GM19035 (cell line): Measurements from ENCODE around the gene FNBP1L.
"Not testable (repeated sequence)": the region's sequence is repeated elsewhere in the genome, so short reads cannot be mapped to it uniquely, and the experiment has no call there.

Experiments
- ATAC-seq: cut with Tn5 transposase; IDR thresholded peaks from one replicate; pipeline ENCODE4 v1.9.1; 2021; ENCODE audit not compliant: unreplicated experiment

The FNBP1L gene

GRCh38 chr1:93442741-93443140 lies 5.2 kb upstream of the FNBP1L start:
- ATAC-seq = no peak

- ATAC-seq = no peak
Observed at GRCh38 chr1:93443454-93443853, 4.5 kb upstream of the FNBP1L start.

GRCh38 chr1:93446837-93447451 lies 974 bp upstream of the FNBP1L start:
- no peak for ATAC-seq

DNA sequence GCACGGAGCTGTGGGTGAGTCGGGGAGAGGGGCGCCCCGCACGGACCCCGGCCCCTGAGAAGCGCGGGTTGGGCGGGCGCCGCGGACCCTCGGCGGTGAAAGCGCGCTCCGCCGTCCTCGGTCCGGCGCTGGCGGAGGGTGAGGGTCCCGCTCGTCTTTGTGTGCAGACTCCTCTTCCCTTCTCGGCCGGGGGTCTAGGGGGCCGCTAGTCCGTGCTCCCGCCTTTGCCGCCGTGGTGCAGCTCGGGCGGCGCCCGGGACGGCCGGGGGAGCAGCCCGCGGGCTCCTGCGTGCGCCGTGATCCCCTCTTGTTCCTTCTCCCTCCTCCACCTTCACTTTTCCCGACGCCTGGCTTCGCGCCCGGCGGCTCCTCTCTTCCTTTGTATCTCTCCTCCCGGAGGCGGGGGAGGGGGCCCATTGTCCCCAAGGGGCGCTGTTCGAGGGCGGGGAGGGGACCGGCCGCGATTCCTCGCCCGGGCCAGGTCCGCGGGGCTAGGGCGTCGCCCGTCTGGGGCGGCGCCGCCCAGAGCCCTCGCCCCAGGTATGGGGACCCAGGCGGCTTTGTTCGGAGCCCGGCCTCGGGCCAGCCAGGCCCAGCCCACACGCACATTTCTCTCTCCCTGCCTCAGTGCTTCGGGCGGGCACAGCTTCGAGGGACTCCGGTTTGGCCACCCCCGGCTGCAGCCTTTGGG lies 519 bp downstream of the FNBP1L start:
- ATAC-seq = peak; percentile 31

DNA sequence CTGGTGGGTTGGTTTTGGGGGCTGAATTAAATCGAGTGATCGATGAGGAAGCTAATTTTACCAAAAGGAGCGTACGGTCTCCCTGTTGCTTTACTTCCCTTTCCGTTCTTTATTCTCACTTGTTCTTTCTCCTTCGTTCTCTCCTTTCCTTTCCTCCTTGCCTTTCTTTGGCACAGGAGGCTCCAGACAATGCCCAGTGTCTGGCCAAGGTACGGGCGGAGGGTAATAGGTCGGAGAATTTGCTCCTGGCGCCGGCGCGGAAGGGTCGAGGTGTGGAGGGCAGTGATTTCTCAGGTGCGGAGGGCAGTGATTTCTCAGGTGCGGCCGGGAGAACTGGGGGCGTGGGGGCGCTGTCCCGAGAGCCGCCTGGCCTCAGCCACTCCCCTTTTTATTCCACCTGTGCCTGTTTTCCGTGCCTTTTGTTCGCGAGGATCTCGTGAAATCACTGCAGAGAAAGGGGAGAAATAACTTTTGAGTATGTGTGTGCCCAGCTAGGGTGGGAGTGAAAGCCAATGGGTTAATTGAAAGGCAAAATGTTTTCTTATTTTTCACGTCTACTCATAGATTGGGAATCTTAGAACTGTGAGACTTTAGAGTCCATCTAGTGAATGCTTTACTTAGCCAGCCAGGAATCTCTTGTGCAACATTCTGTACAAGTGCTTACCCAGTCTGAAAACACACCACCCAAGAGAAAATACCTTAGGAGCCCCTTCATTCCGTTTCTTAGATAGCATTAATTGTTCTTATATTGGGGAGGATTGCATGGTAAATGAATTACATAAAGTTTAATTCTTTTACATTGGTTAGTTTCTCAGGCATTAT lies 1.3 kb downstream of the FNBP1L start:
- ATAC-seq = no peak

DNA sequence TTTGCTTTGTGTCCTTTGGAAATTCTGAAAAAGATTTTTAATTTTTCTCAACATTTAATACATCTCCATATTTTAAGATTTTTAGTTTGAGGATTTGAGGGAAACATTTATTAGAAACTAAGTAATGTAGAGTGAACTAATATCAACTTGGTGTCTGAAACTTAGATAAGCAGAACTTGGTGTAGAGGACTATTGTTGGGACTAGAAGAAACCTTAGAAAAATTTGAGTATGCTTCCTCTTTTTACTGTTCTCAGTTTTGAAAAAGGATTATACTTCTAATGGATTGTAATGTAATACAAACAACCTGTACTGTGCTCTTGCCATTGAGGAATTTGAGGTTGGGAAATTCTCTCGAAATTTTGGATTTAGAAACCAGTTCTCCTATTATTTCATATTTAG lies 2.4 kb downstream of the FNBP1L start:
- ATAC-seq = no peak

DNA sequence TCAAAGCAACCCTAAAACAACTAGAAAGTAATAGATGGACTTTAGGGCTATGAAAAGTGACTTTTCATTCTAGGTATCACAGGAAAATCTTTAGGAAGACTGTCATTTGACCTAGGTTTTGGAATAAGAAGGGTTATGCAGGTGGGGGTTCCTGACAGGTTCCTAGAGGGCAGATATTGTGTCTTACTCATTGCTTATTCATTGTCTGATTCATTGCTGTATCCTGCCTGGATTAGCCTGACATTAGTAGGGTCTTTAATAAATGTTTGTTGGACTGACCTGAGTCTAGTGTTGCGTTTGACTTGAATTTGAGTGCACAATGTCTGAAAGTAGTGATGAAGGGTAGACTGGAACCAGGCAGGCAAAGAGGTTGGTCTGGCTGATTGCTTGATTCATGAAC lies 6.0 kb downstream of the FNBP1L start:
- no peak for ATAC-seq

DNA sequence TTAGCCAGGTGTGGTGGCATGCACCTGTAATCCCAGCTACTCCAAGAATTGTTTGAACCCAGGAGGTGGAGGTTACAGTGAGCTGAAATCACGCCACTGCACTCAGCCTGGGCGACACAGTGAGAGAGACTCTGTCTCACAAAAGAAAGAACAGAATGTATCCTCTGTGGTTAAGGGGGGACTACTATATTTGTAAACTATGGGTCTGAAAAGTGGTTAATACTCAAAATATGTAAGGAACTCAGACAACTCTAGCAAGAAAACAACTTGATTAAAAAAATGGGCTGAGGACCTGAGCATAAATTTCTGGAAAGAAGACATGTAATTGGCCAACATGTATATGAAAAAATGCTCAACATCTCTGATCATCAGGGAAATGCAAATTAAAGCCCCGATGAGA lies 11.2 kb downstream of the FNBP1L start:
- no peak for ATAC-seq

DNA sequence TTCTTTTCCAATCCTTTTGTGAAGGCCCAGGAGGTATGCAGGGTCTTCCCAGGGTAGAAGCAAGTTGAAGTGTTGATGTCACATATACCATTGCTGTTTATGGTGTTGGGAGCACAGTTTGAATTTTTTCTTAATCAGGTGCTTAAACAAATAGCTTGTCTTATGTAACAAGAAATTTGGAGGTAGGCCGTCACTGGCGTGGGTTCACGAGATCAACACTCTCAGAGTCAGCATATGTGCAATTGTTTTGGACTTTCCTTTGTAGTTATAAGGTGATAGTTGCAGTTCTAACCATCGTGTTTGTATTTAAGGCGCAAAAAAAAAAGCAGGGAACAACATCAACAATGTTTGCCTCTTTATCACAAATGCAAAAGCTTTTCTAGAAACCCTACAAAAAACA lies 13.3 kb downstream of the FNBP1L start:
- ATAC-seq = no peak

GRCh38 chr1:93463960-93464359 lies 16.0 kb downstream of the FNBP1L start:
- ATAC-seq = no peak

DNA sequence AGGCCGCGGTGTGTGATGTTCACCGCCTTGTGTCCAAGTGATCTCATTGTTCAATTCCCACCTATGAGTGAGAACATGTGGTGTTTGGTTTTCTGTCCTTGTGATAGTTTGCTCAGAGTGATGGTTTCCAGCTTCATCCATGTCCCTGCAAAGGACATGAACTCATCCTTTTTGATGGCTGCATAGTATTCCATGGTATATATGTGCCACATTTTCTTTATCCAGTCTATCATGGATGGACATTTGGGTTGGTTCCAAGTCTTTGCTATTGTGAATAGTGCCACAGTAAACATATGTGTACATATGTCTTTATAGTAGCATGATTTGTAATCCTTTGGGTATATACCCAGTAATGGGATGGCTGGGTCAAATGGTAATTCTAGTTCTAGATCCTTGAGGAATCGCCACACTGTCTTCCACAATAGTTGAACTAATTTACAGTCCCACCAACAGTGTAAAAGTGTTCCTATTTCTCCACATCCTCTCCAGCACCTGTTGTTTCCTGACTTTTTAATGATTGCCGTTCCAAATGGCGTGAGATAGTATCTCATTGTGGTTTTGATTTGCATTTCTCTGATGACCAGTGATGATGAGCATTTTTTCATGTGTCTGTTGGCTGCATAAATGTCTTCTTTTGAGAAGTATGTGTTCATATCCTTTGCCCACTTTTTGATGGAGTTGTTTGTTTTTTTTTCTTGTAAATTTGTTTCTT lies 17.6 kb downstream of the FNBP1L start:
- not testable (repeated sequence) for ATAC-seq

DNA sequence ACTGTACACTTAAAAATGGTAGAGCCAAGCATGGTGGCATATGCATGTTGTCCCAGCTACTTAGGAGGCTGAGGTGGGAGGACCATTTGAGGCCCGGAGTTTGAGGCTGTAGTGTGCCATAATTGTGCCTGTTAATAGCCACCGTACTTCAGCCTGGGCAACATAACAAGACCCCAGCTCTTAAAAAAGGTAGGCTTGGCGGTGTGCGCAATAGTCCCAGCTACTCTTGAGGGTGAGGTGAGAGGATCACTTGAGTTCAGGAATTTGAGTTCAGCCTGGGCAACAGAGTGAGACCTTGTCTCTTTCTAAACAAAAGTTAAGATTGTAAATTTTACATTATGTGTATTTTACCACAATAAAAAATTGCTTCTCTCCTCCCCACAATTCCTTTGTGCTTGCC lies 19.7 kb downstream of the FNBP1L start:
- no peak for ATAC-seq

DNA sequence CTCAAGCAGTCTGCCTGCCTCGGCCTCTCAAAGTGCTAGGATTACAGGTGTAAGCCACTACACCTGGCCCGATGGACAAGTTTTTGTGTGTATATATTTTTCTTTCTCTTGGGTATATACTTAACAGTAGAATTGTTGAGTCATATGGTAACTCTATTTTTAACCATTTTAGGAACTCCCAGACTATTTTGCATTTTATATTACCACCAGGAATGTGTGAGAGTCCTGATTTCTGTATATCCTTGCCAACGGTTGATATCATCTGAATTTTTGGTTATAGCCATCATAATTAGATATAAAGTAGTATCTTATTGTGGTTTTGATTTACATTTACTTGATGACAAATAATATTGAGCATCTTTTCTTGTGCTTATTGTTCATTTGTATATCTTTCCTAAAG lies 20.7 kb downstream of the FNBP1L start:
- ATAC-seq = no peak

DNA sequence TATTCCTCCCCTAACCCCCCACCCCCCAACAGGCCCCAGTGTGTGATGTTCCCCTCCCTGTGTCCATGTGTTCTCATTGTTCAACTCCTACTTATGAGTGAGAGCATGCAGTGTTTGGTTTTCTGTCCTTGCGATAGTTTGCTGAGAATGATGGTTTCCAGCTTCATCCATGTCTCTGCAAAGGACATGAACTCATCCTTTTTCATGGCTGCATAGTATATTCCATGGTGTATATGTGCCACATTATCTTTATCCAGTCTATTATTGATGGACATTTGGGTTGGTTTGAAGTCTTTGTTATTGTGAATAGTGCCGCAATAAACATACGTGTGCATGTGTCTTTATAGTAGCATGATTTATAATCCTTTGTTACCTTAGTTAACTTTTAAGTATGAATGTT lies 21.3 kb downstream of the FNBP1L start:
- not testable (repeated sequence) for ATAC-seq

GRCh38 chr1:93471284-93471683 lies 23.4 kb downstream of the FNBP1L start:
- ATAC-seq = no peak

GRCh38 chr1:93471911-93472310 lies 24.0 kb downstream of the FNBP1L start:
- no peak for ATAC-seq

- ATAC-seq = no peak
Observed at GRCh38 chr1:93474321-93474720, 26.4 kb downstream of the FNBP1L start.

GRCh38 chr1:93475681-93476080 lies 27.8 kb downstream of the FNBP1L start:
- ATAC-seq = no peak

DNA sequence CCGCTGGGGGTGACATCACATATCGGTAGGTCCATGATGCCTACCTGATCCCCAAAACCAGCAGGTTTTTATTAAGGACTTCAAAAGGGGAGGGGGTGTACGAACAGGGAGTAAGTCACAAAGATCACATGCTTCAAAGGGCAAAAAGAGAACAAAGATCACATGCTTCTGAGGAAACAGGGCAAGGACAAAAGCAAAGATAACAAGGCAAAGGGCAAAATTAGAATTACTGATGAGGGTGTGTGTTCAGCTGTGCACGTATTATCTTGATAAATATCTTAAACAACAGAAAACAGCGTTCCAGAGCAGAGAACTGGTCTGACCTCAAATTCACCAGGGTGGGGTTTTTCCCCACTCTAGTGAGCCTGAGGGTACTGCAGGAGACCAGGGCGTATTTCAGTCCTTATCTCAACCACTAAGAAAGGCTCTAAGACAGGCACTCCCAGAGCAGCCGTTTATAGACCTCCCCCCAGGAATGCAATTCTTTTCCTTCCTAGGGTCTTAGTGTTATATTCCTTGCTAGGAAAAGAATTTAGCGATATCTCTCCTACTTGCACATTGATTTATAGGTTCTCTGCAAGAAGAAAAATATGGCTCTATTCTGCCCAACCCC lies 31.3 kb downstream of the FNBP1L start:
- ATAC-seq = not testable (repeated sequence)

GRCh38 chr1:93481899-93482298 lies 34.0 kb downstream of the FNBP1L start:
- ATAC-seq = not testable (repeated sequence)

- no peak for ATAC-seq
Observed at GRCh38 chr1:93483200-93483599, 35.3 kb downstream of the FNBP1L start.
